ENCODE measurements around the gene CEP43. TPM values are rescaled to one million over a fixed set of nuclear protein-coding genes. Genes with fewer than 3 reads are reported as not detected.

CEP43 gene
- total and polyA plus RNA-seq, 9 donors = 7.5 to 39.5 (median 13.9) TPM

GRCh38 chr6:166989427-166990032 lies 9.7 kb upstream of the CEP43 start:
- TF ChIP-seq EP300 (IDR thresholded peaks at IDR 0.05) = no peak
- no peak for TF ChIP-seq CTCF (IDR thresholded peaks at IDR 0.05)
- TF ChIP-seq POLR2A (IDR thresholded peaks at IDR 0.05) = no peak
- no peaks in the 10 kb centered on the region for H3K9me3 ChIP-seq
- no peaks in the 10 kb centered on the region for H3K4me1 ChIP-seq (ENCODE audit: insufficient read depth)
- H3K36me3 ChIP-seq = no peaks in the 10 kb centered on the region
- no peak overlapping the region for H3K27ac ChIP-seq
- DNase-seq = no peak
- H3K27me3 ChIP-seq = no peaks in the 10 kb centered on the region
- WGBS, 3 donors = 53 to 61% (median 61%) methylated on average over 10 of the region's 10 CpGs
- intact Hi-C loops (cut with DNase I) = loop anchor here in 1 of 4 donors (10.0 kb wide), 1 partner anchor 215 kb away; no protein-coding TSS in a partner anchor
- H3K4me3 ChIP-seq = no peak overlapping the region

GRCh38 chr6:166996406-166996805 lies 2.8 kb upstream of the CEP43 start:
- no peak overlapping the region for H3K4me3 ChIP-seq
- no peaks in the 10 kb centered on the region for H3K9me3 ChIP-seq
- WGBS, 3 donors = 94 to 98% (median 97%) methylated on average over 7 of the region's 7 CpGs
- H3K4me1 ChIP-seq (ENCODE audit: insufficient read depth) = peaks cover 5% of the 10 kb centered on the region
- no peak for DNase-seq
- no peaks in the 10 kb centered on the region for H3K36me3 ChIP-seq
- no peak overlapping the region for H3K27ac ChIP-seq
- H3K27me3 ChIP-seq = no peaks in the 10 kb centered on the region
- TF ChIP-seq EP300 (IDR thresholded peaks at IDR 0.05) (no peak), POLR2A (IDR thresholded peaks at IDR 0.05) (no peak), CTCF (IDR thresholded peaks at IDR 0.05) (no peak)
- intact Hi-C loops (cut with DNase I) = loop anchor here in 2 of 4 donors (5.0 kb wide), 1 partner anchor 146 kb away; no protein-coding TSS in a partner anchor

GRCh38 chr6:166997348-166997747 lies 1.8 kb upstream of the CEP43 start:
- no peak overlapping the region for H3K27ac ChIP-seq
- 68 to 76% (median 71%) methylated on average over 3 of the region's 3 CpGs for WGBS, 3 donors
- no peak for DNase-seq
- no peak overlapping the region for H3K4me3 ChIP-seq
- no peaks in the 10 kb centered on the region for H3K27me3 ChIP-seq
- H3K9me3 ChIP-seq = no peaks in the 10 kb centered on the region
- H3K4me1 ChIP-seq (ENCODE audit: insufficient read depth) = peaks cover 5% of the 10 kb centered on the region
- H3K36me3 ChIP-seq = no peaks in the 10 kb centered on the region
- TF ChIP-seq CTCF (IDR thresholded peaks at IDR 0.05) = no peak
- no peak for TF ChIP-seq EP300 (IDR thresholded peaks at IDR 0.05)
- no peak for TF ChIP-seq POLR2A (IDR thresholded peaks at IDR 0.05)
- intact Hi-C loops (cut with DNase I) = loop anchor here in 2 of 4 donors (5.0 kb wide), 1 partner anchor 145 kb away; no protein-coding TSS in a partner anchor

- Histone ChIP-seq H3K4me3 (peak overlapping the region; percentile 96), H3K9me3 (no peaks in the 10 kb centered on the region), H3K27me3 (no peaks in the 10 kb centered on the region), H3K27ac (no peak overlapping the region), H3K36me3 (no peaks in the 10 kb centered on the region), H3K4me1 (ENCODE audit: insufficient read depth) (peaks cover 5% of the 10 kb centered on the region)
- peak; percentile 27 to 78 (median 54) for DNase-seq
- intact Hi-C loops (cut with DNase I) = loop anchor here in 2 of 4 donors (5.0 kb wide), 1 partner anchor 144 kb away; no protein-coding TSS in a partner anchor
- WGBS, 3 donors = 0 to 6% (median 2%) methylated on average over 24 to 38 of the region's 38 CpGs
- no peak for TF ChIP-seq POLR2A (IDR thresholded peaks at IDR 0.05)
- TF ChIP-seq EP300 (IDR thresholded peaks at IDR 0.05) = no peak
- no peak for TF ChIP-seq CTCF (IDR thresholded peaks at IDR 0.05)
Observed at GRCh38 chr6:166997768-166998255, 1.4 kb upstream of the CEP43 start.

Measured in ovary (tissue), 9 donors.